H9 (cell line): Measurements from ENCODE around the gene SSH3. TPM values are rescaled to one million over a fixed set of nuclear protein-coding genes. Genes with fewer than 3 reads are reported as not detected.

Experiments
- DNase-seq: peaks from one replicate; pipeline ENCODE4 v3.0.0-alpha.2; 2017
- H2AFZ ChIP-seq: one replicate; pipeline ENCODE4 v1.6.1; 2013; ENCODE audit warnings: mild to moderate bottlenecking, low read length, control low read depth, moderate library complexity
- H2AK5ac ChIP-seq: 2 replicates; pipeline ENCODE4 v1.6.1; 2013; ENCODE audit warnings: low read length, control low read depth, mixed read lengths; ENCODE audit not compliant: insufficient read length
- H2BK120ac ChIP-seq: one replicate; pipeline ENCODE4 v1.6.1; 2013; ENCODE audit warnings: low read depth, mild to moderate bottlenecking, low read length, control low read depth, inconsistent platforms; ENCODE audit not compliant: poor library complexity, severe bottlenecking
- H2BK12ac ChIP-seq: 2 replicates; pipeline ENCODE4 v1.6.1; 2013; ENCODE audit warnings: low read length, control low read depth, mixed read lengths, low read depth; ENCODE audit not compliant: insufficient read length
- H2BK15ac ChIP-seq: 2 replicates; pipeline ENCODE4 v1.6.1; 2013; ENCODE audit warnings: low read depth, low read length, control low read depth
- H2BK20ac ChIP-seq: one replicate; pipeline ENCODE4 v1.6.1; 2013; ENCODE audit warnings: low read depth, mild to moderate bottlenecking, low read length, control low read depth, inconsistent platforms; ENCODE audit not compliant: poor library complexity, severe bottlenecking
- H2BK5ac ChIP-seq: 2 replicates; pipeline ENCODE4 v1.6.1; 2013; ENCODE audit warnings: low read length, control low read depth, mixed read lengths; ENCODE audit not compliant: insufficient read length
- H3K14ac ChIP-seq: 2 replicates; pipeline ENCODE4 v1.6.1; 2013; ENCODE audit warnings: low read length, control low read depth; ENCODE audit not compliant: insufficient read depth
- H3K18ac ChIP-seq: 2 replicates; pipeline ENCODE4 v1.6.1; 2013; ENCODE audit warnings: low read depth, mild to moderate bottlenecking, mixed read lengths, low read length, control low read depth; ENCODE audit not compliant: insufficient read length
- H3K23ac ChIP-seq: 2 replicates; pipeline ENCODE4 v1.6.1; 2013; ENCODE audit warnings: low read length, control low read depth, mixed read lengths, low read depth; ENCODE audit not compliant: insufficient read length
- H3K23me2 ChIP-seq: 2 replicates; pipeline ENCODE4 v1.6.1; 2013; ENCODE audit warnings: low read depth, mild to moderate bottlenecking, mixed read lengths, low read length, control low read depth; ENCODE audit not compliant: insufficient read length, poor library complexity, severe bottlenecking
- H3K27ac ChIP-seq: 2 replicates; pipeline ENCODE4 v1.5.1; 2013; ENCODE audit warnings: low read length, control low read depth, mixed read lengths, low read depth; ENCODE audit not compliant: insufficient read length
- H3K27me3 ChIP-seq: 2 replicates; pipeline ENCODE4 v1.6.1; 2013; ENCODE audit warnings: low read length, control low read depth, inconsistent platforms; ENCODE audit not compliant: insufficient read depth
- H3K4ac ChIP-seq: 2 replicates; pipeline ENCODE4 v1.6.1; 2013; ENCODE audit warnings: low read depth, mild to moderate bottlenecking, control low read depth, inconsistent platforms, low read length, moderate library complexity
- H3K4me1 ChIP-seq: 2 replicates; pipeline ENCODE4 v1.6.1; 2013; ENCODE audit warnings: low read length, control low read depth, inconsistent platforms; ENCODE audit not compliant: insufficient read depth
- H3K4me2 ChIP-seq: 2 replicates; pipeline ENCODE4 v1.6.1; 2013; ENCODE audit warnings: low read length, control low read depth, mixed read lengths; ENCODE audit not compliant: insufficient read length, insufficient read depth
- H3K56ac ChIP-seq: 2 replicates; pipeline ENCODE4 v1.6.1; 2013; ENCODE audit warnings: low read depth, mild to moderate bottlenecking, mixed read lengths, low read length, control low read depth; ENCODE audit not compliant: insufficient read length
- H3K79me1 ChIP-seq: 2 replicates; pipeline ENCODE4 v1.6.1; 2013; ENCODE audit warnings: low read depth, mild to moderate bottlenecking, moderate library complexity, low read length, control low read depth, inconsistent platforms; ENCODE audit not compliant: insufficient read depth, poor library complexity, severe bottlenecking
- H3K79me2 ChIP-seq: 2 replicates; pipeline ENCODE4 v1.6.1; 2013; ENCODE audit warnings: low read length, control low read depth, inconsistent platforms; ENCODE audit not compliant: insufficient read depth
- H3K9ac ChIP-seq: 2 replicates; pipeline ENCODE4 v1.6.1; 2013; ENCODE audit warnings: low read length, control low read depth, mixed read lengths; ENCODE audit not compliant: insufficient read length; ENCODE audit errors: extremely low read depth
- H3K9me3 ChIP-seq: one replicate; pipeline ENCODE4 v1.6.1; 2013; ENCODE audit warnings: low read depth, low read length, inconsistent platforms; ENCODE audit not compliant: control insufficient read depth
- H3T11ph ChIP-seq: one replicate; pipeline ENCODE4 v1.6.1; 2013; ENCODE audit warnings: mild to moderate bottlenecking, low read length, control low read depth, inconsistent platforms
- H4K20me1 ChIP-seq: one replicate; pipeline ENCODE4 v1.6.1; 2013; ENCODE audit not compliant: control insufficient read depth, insufficient read length, insufficient read depth
- H4K5ac ChIP-seq: 2 replicates; pipeline ENCODE4 v1.6.1; 2013; ENCODE audit warnings: low read depth, mild to moderate bottlenecking, mixed read lengths, low read length, control low read depth; ENCODE audit not compliant: insufficient read length
- H4K8ac ChIP-seq: replicated peaks from 2 replicates; pipeline ENCODE4 v1.6.1; 2013; ENCODE audit warnings: low read length, control low read depth, mixed read lengths, low read depth; ENCODE audit not compliant: insufficient read length
- H4K91ac ChIP-seq: 2 replicates; pipeline ENCODE4 v1.6.1; 2013; ENCODE audit warnings: low read depth, mild to moderate bottlenecking, moderate library complexity, mixed read lengths, low read length, control low read depth; ENCODE audit not compliant: insufficient read length
- H3K27ac Mint-ChIP-seq, 3 experiments: 2 replicates in 2 of 3; 3 replicates in 1 of 3; pipeline ENCODE4 v1.8.0; 2020 to 2021; ENCODE audit warnings: mixed read lengths in 3 of 3, mild to moderate bottlenecking in 1 of 3, moderate library complexity in 1 of 3
- H3K27me3 Mint-ChIP-seq: 2 replicates; pipeline ENCODE4 v1.8.0; 2021; ENCODE audit warnings: low read depth, mild to moderate bottlenecking, moderate library complexity, mixed read lengths
- H3K36me3 Mint-ChIP-seq, 3 experiments: 2 replicates in 2 of 3; 3 replicates in 1 of 3; pipeline ENCODE4 v1.8.0; 2020 to 2021; ENCODE audit warnings: low read depth in 3 of 3, mixed read lengths in 3 of 3; ENCODE audit not compliant: insufficient read depth in 1 of 3
- H3K4me1 Mint-ChIP-seq, 2 experiments: 2 replicates each; pipeline ENCODE4 v1.8.0; 2020; ENCODE audit warnings: mixed read lengths in 2 of 2
- H3K4me3 Mint-ChIP-seq, 2 experiments: 2 replicates in 1 of 2; 3 replicates in 1 of 2; pipeline ENCODE4 v1.8.0; 2020 to 2021; ENCODE audit warnings: mild to moderate bottlenecking in 2 of 2, mixed read lengths in 2 of 2, moderate library complexity in 1 of 2
- H3K9me3 Mint-ChIP-seq, 2 experiments: 2 replicates in 1 of 2; 3 replicates in 1 of 2; pipeline ENCODE4 v1.8.0; 2020; ENCODE audit warnings: mild to moderate bottlenecking in 2 of 2, mixed read lengths in 2 of 2, moderate library complexity in 1 of 2
- WGBS: extraction: QIAGEN DNeasy Blood & Tissue Kit; methylation state at CpG from one replicate; pipeline ENCODE4 v1.1.7; 2013; ENCODE audit warnings: missing lambda C conversion rate, low lambda C conversion rate, mixed read lengths; ENCODE audit not compliant: insufficient read length; ENCODE audit errors: extremely low coverage; 5-methylcytosine and 5-hydroxymethylcytosine counted together
- total RNA-seq: library from RNA; stranded (reverse); gene quantifications from 2 replicates; pipeline ENCODE4 v1.2.1, GENCODE V29; 2021
- TF ChIP-seq, protein P1 (sequence below): fragments of 200-600 bp; sonication (generic); conservative IDR thresholded peaks from 3 replicates; pipeline ENCODE4 v1.8.0; 2021; ENCODE audit warnings: antibody characterized with exemption, mild to moderate bottlenecking

The SSH3 gene
- total RNA-seq, 1 experiment from 2014 or later: 42.2 TPM

DNA sequence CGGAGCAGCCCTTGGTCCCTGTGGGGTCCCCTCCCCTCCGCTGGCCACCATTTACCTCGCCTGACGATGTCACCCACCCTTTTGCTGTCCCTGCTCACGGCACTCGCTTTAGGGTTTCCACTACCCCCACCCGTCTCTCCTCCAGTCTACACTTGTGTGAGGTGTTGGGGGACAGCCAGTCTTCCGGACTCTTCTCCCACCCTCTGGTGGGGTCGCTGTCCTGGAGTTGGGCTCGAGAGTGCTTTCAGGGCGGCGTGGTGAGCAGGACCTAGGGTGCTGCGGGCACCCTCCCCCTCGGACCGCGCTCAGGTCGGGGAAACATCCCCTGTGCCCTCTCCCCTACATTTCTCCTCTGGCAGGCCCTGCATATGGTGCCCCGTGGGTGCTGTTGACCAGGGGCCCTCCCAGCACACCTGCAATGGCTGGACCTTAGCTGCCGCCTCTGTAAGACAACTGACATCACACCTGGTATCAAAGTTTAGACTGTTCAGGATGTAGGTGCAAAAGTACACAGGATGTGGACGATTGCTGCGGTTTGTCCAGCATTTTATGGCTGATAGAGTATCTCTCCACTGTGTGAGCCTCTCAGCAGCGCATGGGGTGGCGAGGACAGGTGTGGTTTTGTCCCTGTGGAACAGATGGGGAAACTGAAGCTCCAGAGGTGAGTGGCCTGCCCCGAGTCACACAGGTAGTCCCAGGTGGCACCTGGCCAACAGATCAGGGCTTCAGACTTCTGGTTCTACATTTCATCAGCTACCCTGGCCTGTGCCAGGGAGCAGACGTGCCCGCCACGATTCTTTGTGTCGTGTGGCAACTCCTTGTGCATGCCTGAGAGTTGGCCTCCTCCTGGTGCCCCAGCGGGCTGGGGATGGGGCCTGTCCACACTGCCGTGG lies 35.9 kb upstream of the SSH3 start:
- no peaks in the 10 kb centered on the region for H3K79me1 ChIP-seq
- H3K9me3 Mint-ChIP-seq: no peaks in the 10 kb centered on the region
- no peaks in the 10 kb centered on the region; the same call in 1 of the 2 replicates for H3K27me3 ChIP-seq
- H2AK5ac ChIP-seq: no peak overlapping the region
- peaks cover 31% of the 10 kb centered on the region for H3K27me3 Mint-ChIP-seq
- H3K4me3 Mint-ChIP-seq: peak overlapping the region; percentile 88 to 96
- no peak overlapping the region for H3K23ac ChIP-seq
- no peak overlapping the region for H3K9ac ChIP-seq
- H3K27ac ChIP-seq: no peak overlapping the region
- TF ChIP-seq, protein P1, sequence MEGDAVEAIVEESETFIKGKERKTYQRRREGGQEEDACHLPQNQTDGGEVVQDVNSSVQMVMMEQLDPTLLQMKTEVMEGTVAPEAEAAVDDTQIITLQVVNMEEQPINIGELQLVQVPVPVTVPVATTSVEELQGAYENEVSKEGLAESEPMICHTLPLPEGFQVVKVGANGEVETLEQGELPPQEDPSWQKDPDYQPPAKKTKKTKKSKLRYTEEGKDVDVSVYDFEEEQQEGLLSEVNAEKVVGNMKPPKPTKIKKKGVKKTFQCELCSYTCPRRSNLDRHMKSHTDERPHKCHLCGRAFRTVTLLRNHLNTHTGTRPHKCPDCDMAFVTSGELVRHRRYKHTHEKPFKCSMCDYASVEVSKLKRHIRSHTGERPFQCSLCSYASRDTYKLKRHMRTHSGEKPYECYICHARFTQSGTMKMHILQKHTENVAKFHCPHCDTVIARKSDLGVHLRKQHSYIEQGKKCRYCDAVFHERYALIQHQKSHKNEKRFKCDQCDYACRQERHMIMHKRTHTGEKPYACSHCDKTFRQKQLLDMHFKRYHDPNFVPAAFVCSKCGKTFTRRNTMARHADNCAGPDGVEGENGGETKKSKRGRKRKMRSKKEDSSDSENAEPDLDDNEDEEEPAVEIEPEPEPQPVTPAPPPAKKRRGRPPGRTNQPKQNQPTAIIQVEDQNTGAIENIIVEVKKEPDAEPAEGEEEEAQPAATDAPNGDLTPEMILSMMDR: no peak
- peaks cover 12% of the 10 kb centered on the region; the same call in 1 of the 2 replicates for H3K79me2 ChIP-seq
- H3K56ac ChIP-seq: no peak overlapping the region
- peaks cover 39 to 46% of the 10 kb centered on the region in 2 experiments for H3K4me1 Mint-ChIP-seq
- WGBS: no CpG with 5 or more reads among the region's 30 CpGs
- H2BK15ac ChIP-seq: no peak overlapping the region
- H4K5ac ChIP-seq: no peak overlapping the region
- no peak overlapping the region for H2AFZ ChIP-seq
- H3K14ac ChIP-seq: no peak overlapping the region
- peak overlapping the region; percentile 84 for H3K4me2 ChIP-seq
- peaks cover 0 to 11% (median 10%) of the 10 kb centered on the region in 3 experiments; a peak in 5 of 7 replicates for H3K36me3 Mint-ChIP-seq
- no peak overlapping the region; a peak in 1 of 7 replicates for H3K27ac Mint-ChIP-seq
- no peak overlapping the region for H2BK120ac ChIP-seq
- no peak for DNase-seq
- H4K20me1 ChIP-seq: peaks cover 3% of the 10 kb centered on the region
- no peak overlapping the region for H3K18ac ChIP-seq
- no peaks in the 10 kb centered on the region for H3K9me3 ChIP-seq
- peaks cover 12% of the 10 kb centered on the region for H3K4me1 ChIP-seq
- no peak overlapping the region for H4K8ac ChIP-seq
- H2BK20ac ChIP-seq: no peak overlapping the region
- H3T11ph ChIP-seq: no peak overlapping the region
- H2BK5ac ChIP-seq: no peak overlapping the region
- no peak overlapping the region for H2BK12ac ChIP-seq
- no peak overlapping the region for H4K91ac ChIP-seq
- H3K23me2 ChIP-seq: peaks cover 8% of the 10 kb centered on the region
- no peak overlapping the region for H3K4ac ChIP-seq
